ENCODE data around the gene UBR4.

The UBR4 gene

GRCh38 chr1:19086176-19086875 is 123.7 kb downstream of the UBR4 start:
- no peak for TF ChIP-seq CTCF (IDR thresholded peaks at IDR 0.05; ENCODE audit: low read depth, low read length, missing control alignments)
- DNase-seq (ENCODE audit: extremely low read depth, low read depth), result no peak

GRCh38 chr1:19084206-19084738 is 125.8 kb downstream of the UBR4 start:
- DNase-seq (ENCODE audit: extremely low read depth, low read depth), result no peak
- no peak for TF ChIP-seq CTCF (IDR thresholded peaks at IDR 0.05; ENCODE audit: low read depth, low read length, missing control alignments)
- H3K4me3 ChIP-seq (replicated peaks; ENCODE audit: low read depth, low read length), result no peak overlapping the region

More at GRCh38 chr1:19086176-19086875, 123.7 kb downstream of the UBR4 start:
- no peak overlapping the region for H3K4me3 ChIP-seq (replicated peaks; ENCODE audit: low read depth, low read length)

- DNase-seq (ENCODE audit: extremely low read depth, low read depth), result no peak
- no peak overlapping the region for H3K4me3 ChIP-seq (replicated peaks; ENCODE audit: low read depth, low read length)
- TF ChIP-seq CTCF (IDR thresholded peaks at IDR 0.05; ENCODE audit: low read depth, low read length, missing control alignments), result no peak
Measured at GRCh38 chr1:19083081-19083480, 127.0 kb downstream of the UBR4 start.

- DNase-seq (ENCODE audit: extremely low read depth, low read depth), result no peak
- no peak for TF ChIP-seq CTCF (IDR thresholded peaks at IDR 0.05; ENCODE audit: low read depth, low read length, missing control alignments)
Measured at GRCh38 chr1:19081218-19081893, 128.7 kb downstream of the UBR4 start.

GRCh38 chr1:19080721-19081120 is 129.3 kb downstream of the UBR4 start:
- TF ChIP-seq CTCF (IDR thresholded peaks at IDR 0.05; ENCODE audit: low read depth, low read length, missing control alignments), result no peak
- no peak overlapping the region for H3K4me3 ChIP-seq (replicated peaks; ENCODE audit: low read depth, low read length)
- no peak for DNase-seq (ENCODE audit: extremely low read depth, low read depth)

More at GRCh38 chr1:19081218-19081893, 128.7 kb downstream of the UBR4 start:
- no peak overlapping the region for H3K4me3 ChIP-seq (replicated peaks; ENCODE audit: low read depth, low read length)

- TF ChIP-seq CTCF (IDR thresholded peaks at IDR 0.05; ENCODE audit: low read depth, low read length, missing control alignments), result no peak
- no peak overlapping the region for H3K4me3 ChIP-seq (replicated peaks; ENCODE audit: low read depth, low read length)
- no peak for DNase-seq (ENCODE audit: extremely low read depth, low read depth)
Measured at GRCh38 chr1:19079541-19080472, 130.3 kb downstream of the UBR4 start.
